RWPE2 (cell line): ENCODE results near the gene COQ8B.

ENCODE experiments used
- ATAC-seq: fragments of 200-7000 bp; cut with Tn5 transposase; 3 replicates; pipeline ENCODE4 v1.9.1; 2021; ENCODE audit warnings: low read depth
- DNase-seq: peaks from one replicate; pipeline ENCODE4 v3.0.0-alpha.2; 2020; ENCODE audit warnings: low spot score
- H3K27ac ChIP-seq: fragments of 450-650 bp; 2 replicates; pipeline ENCODE4 v1.5.1; 2017; ENCODE audit warnings: mild to moderate bottlenecking; ENCODE audit not compliant: poor library complexity, severe bottlenecking
- H3K27me3 ChIP-seq: fragments of 250-450 bp; sonication (Bioruptor Pico); 2 replicates; pipeline ENCODE4 v1.5.1; 2021; ENCODE audit warnings: mild to moderate bottlenecking, moderate library complexity; ENCODE audit not compliant: insufficient read depth, poor library complexity, severe bottlenecking
- H3K36me3 ChIP-seq: fragments of 250-450 bp; sonication (Bioruptor Pico); 2 replicates; pipeline ENCODE4 v1.5.1; 2020; ENCODE audit warnings: low read depth, mild to moderate bottlenecking, moderate library complexity
- H3K4me1 ChIP-seq: fragments of 250-450 bp; sonication (Bioruptor Pico); 2 replicates; pipeline ENCODE4 v1.5.1; 2021; ENCODE audit warnings: mild to moderate bottlenecking, moderate library complexity; ENCODE audit not compliant: insufficient read depth, poor library complexity, severe bottlenecking
- H3K4me3 ChIP-seq: fragments of 250-450 bp; sonication (Bioruptor Pico); 2 replicates; pipeline ENCODE4 v1.5.1; 2021; ENCODE audit warnings: mild to moderate bottlenecking, moderate library complexity; ENCODE audit not compliant: severe bottlenecking
- H3K9me3 ChIP-seq: fragments of 250-450 bp; sonication (Bioruptor Pico); 2 replicates; pipeline ENCODE4 v1.5.1; 2021; ENCODE audit warnings: mild to moderate bottlenecking, moderate library complexity; ENCODE audit not compliant: severe bottlenecking
- TF ChIP-seq, protein P1 (sequence below): fragments of 450-650 bp; IDR thresholded peaks from one replicate; pipeline ENCODE4 v1.5.1; 2017; ENCODE audit warnings: mild to moderate bottlenecking, moderate library complexity; ENCODE audit not compliant: poor library complexity, severe bottlenecking

Gene COQ8B

DNA sequence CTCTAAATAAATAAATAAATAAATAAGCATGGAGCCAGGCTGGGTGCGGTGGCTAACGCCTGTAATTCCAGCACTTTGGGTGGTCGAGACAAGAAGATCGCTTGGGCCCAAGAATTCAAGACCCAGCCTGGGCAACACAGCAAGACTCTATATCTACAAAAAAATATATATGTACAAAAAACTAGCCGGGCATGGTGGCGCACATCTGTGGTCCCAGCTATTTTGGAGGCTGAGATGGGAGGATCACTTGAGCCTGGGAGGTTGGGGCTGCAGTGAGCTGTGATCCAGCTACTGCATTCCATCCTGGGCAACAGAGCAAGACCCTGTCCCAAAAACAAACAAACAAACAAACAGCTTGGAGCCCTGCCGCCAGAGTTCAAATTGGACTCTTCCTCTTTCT is 30.9 kb upstream of the COQ8B start:
- no peak overlapping the region for H3K27ac ChIP-seq
- DNase-seq = no peak
- TF ChIP-seq, protein P1, sequence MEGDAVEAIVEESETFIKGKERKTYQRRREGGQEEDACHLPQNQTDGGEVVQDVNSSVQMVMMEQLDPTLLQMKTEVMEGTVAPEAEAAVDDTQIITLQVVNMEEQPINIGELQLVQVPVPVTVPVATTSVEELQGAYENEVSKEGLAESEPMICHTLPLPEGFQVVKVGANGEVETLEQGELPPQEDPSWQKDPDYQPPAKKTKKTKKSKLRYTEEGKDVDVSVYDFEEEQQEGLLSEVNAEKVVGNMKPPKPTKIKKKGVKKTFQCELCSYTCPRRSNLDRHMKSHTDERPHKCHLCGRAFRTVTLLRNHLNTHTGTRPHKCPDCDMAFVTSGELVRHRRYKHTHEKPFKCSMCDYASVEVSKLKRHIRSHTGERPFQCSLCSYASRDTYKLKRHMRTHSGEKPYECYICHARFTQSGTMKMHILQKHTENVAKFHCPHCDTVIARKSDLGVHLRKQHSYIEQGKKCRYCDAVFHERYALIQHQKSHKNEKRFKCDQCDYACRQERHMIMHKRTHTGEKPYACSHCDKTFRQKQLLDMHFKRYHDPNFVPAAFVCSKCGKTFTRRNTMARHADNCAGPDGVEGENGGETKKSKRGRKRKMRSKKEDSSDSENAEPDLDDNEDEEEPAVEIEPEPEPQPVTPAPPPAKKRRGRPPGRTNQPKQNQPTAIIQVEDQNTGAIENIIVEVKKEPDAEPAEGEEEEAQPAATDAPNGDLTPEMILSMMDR = no peak
- H3K36me3 ChIP-seq = peaks cover 8% of the 10 kb centered on the region; the same call in 1 of the 2 replicates
- H3K9me3 ChIP-seq = no peaks in the 10 kb centered on the region
- ATAC-seq = no peak
- no peak overlapping the region for H3K4me3 ChIP-seq
- H3K27me3 ChIP-seq = no peaks in the 10 kb centered on the region
- peaks cover 7% of the 10 kb centered on the region for H3K4me1 ChIP-seq

DNA sequence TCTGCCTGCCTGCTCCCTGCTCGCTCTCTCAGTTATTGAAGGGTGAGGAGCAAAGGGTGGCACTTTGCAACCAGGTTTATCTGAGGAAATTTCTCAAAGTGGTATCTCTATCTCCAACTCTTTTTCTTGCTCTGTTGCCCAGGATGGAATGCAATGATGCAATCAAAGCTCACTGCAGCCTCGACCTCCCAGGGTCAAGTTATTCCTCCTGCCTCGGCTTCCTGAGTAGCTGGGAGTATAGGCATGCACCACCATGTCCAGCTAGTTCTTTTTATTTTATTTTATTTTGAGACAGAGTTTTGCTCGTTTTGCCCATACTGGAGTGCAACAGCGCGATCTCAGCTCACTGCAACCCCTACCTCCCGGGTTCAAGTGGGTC is 28.7 kb upstream of the COQ8B start:
- no peak overlapping the region for H3K4me3 ChIP-seq
- peaks cover 7% of the 10 kb centered on the region for H3K4me1 ChIP-seq
- no peak for DNase-seq
- no peak for ATAC-seq
- H3K27ac ChIP-seq = no peak overlapping the region
- H3K27me3 ChIP-seq = no peaks in the 10 kb centered on the region
- TF ChIP-seq, protein P1 = no peak
- H3K36me3 ChIP-seq = no peaks in the 10 kb centered on the region
- H3K9me3 ChIP-seq = no peaks in the 10 kb centered on the region

DNA sequence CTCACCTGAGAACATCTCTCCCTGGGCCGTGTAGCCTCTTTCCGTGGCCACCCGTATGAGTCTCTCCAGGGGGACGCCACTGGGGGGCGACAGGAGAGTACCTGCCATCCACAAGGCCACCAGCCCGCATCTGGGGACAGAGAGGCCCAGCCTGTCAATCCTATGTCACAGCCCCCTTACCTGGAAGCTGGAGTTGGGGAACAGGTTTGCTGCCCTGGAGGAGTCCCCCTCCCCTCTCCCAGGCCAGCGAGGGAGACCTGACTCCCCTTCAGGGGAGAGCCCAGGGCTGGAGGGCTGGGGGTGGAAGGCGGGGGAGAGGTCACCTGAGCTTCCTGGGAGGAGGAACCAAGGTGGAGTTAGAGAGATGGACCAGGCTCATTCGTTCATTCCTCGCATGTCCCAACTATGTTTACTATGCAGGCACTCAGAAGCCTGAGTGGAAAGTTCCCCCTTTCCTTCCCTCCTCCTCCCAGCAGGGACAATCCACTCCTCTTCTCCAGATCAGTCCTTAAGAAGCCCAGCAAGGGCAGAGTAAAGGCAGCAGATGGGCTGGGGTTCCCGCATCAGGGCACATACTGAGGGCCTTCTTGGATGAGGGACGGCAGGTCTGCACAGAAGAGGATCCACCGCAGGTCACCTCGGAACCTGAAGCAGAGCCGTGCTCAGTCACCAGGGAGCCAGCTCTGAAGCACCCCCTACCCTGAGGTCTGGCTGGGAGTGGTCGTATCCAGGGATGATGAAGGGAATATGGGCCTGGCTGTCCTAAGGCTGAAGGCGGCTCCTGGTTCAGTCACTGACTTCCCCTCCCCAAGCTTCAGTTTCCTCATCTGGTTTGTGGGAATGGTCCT is 28.1 kb upstream of the COQ8B start:
- Histone ChIP-seq H3K9me3 (no peaks in the 10 kb centered on the region), H3K27ac (no peak overlapping the region), H3K36me3 (peaks cover 4% of the 10 kb centered on the region; the same call in 1 of the 2 replicates), H3K4me1 (peaks cover 5% of the 10 kb centered on the region), H3K27me3 (no peaks in the 10 kb centered on the region), H3K4me3 (no peak overlapping the region)
- DNase-seq (no peak), ATAC-seq (no peak)
- TF ChIP-seq, protein P1 = no peak

DNA sequence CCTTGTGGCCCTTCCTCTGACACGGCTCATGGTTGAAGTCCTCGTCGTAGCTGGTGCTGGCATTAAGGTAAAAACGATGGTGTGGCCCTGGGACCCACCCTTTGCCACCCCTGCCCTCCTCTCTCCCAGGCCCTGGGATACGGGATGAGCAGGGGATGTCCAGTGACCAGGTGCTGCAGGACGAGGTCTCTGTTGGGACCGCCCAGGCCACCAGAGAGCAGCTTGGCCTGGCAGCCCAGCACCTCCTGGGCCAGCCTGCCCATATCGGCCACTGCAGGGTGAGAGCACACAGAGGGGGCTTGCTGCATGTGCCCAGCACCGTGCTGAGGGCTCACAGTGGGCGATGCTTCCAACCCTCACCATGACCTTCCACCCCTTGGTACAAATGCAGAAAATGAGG is 27.2 kb upstream of the COQ8B start:
- H3K27ac ChIP-seq = no peak overlapping the region
- no peaks in the 10 kb centered on the region for H3K27me3 ChIP-seq
- no peak for ATAC-seq
- H3K4me3 ChIP-seq = no peak overlapping the region
- DNase-seq = no peak
- peaks cover 13% of the 10 kb centered on the region for H3K36me3 ChIP-seq
- TF ChIP-seq, protein P1 = no peak
- no peaks in the 10 kb centered on the region for H3K9me3 ChIP-seq
- H3K4me1 ChIP-seq = no peaks in the 10 kb centered on the region

DNA sequence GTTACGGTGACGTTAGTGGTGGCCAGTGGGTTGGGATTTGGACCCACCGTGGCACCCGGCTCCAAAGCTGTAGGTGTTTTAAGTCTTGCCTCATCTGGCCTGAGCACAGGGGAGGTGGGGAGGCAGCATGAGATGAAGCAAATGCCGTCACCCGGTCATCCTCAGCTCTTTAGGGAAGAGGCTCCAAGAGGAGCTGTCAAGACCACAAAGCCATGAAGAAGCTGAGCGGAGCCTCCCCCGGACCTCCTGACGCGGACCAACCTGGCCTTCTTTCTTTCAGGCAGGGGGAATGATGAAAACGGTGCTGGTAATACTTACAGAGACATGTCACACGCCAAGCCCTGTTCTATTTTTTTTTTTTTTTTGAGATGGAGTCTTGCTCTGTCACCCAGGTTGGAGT is 26.2 kb upstream of the COQ8B start:
- Histone ChIP-seq H3K4me3 (no peak overlapping the region), H3K4me1 (no peaks in the 10 kb centered on the region), H3K27ac (no peak overlapping the region), H3K9me3 (no peaks in the 10 kb centered on the region), H3K27me3 (no peaks in the 10 kb centered on the region), H3K36me3 (peaks cover 21% of the 10 kb centered on the region)
- TF ChIP-seq, protein P1 = no peak
- DNase-seq = no peak
- ATAC-seq = no peak
